OCI-LY1 (cell line): Measurements from ENCODE around the gene CCN6.
"Not testable (repeated sequence)": the region's sequence is repeated elsewhere in the genome, so short reads cannot be mapped to it uniquely, and the experiment has no call there.

Experiments used
- H2AFZ ChIP-seq: fragments of 200-600 bp; sonication (generic), shearing (Covaris generic); 2 replicates; pipeline ENCODE4 v1.6.0; 2014; ENCODE audit warnings: antibody characterized with exemption, mild to moderate bottlenecking, low read length
- H3F3A ChIP-seq: fragments of 200-600 bp; sonication (generic), shearing (Covaris generic); 2 replicates; pipeline ENCODE4 v1.6.0; 2014; ENCODE audit warnings: mild to moderate bottlenecking, antibody characterized with exemption, low read length, moderate library complexity; ENCODE audit not compliant: insufficient read depth
- H3K27ac ChIP-seq: fragments of 200-600 bp; sonication (generic); 2 replicates; pipeline ENCODE4 v1.5.1; 2014; ENCODE audit warnings: low read length, mixed run types, mild to moderate bottlenecking, low read depth; ENCODE audit not compliant: poor library complexity, severe bottlenecking
- H3K27me3 ChIP-seq: fragments of 200-600 bp; sonication (generic); 2 replicates; pipeline ENCODE4 v1.6.0; 2014; ENCODE audit warnings: antibody characterized with exemption, mild to moderate bottlenecking, low read length, moderate library complexity; ENCODE audit not compliant: insufficient read depth
- H3K36me3 ChIP-seq: fragments of 200-600 bp; sonication (generic); 2 replicates; pipeline ENCODE4 v1.6.1; 2014; ENCODE audit warnings: mild to moderate bottlenecking, antibody characterized with exemption, low read length, moderate library complexity, mixed read lengths; ENCODE audit not compliant: insufficient read depth
- H3K4me1 ChIP-seq: fragments of 200-600 bp; sonication (generic); 2 replicates; pipeline ENCODE4 v1.5.1; 2014; ENCODE audit warnings: mild to moderate bottlenecking, low read length, moderate library complexity; ENCODE audit not compliant: insufficient read depth, severe bottlenecking
- H3K4me2 ChIP-seq: fragments of 200-600 bp; sonication (generic), shearing (Covaris generic); 2 replicates; pipeline ENCODE4 v1.6.1; 2014; ENCODE audit warnings: low read length
- H3K4me3 ChIP-seq: fragments of 200-600 bp; sonication (generic); 2 replicates; pipeline ENCODE4 v1.5.1; 2014; ENCODE audit warnings: low read length, low read depth, mild to moderate bottlenecking, mixed read lengths; ENCODE audit not compliant: poor library complexity, severe bottlenecking
- H3K79me2 ChIP-seq: fragments of 200-600 bp; shearing (Covaris generic); 2 replicates; pipeline ENCODE4 v1.6.1; 2016; ENCODE audit warnings: mixed run types, low read length, mixed read lengths; ENCODE audit not compliant: insufficient read depth
- H3K9ac ChIP-seq: fragments of 200-600 bp; sonication (generic), shearing (Covaris generic); 2 replicates; pipeline ENCODE4 v1.6.1; 2014; ENCODE audit warnings: mild to moderate bottlenecking, low read length, mixed read lengths
- H3K9me2 ChIP-seq: fragments of 200-600 bp; sonication (generic), shearing (Covaris generic); 2 replicates; pipeline ENCODE4 v1.6.1; 2014; ENCODE audit warnings: low read depth, mild to moderate bottlenecking, low read length, mixed read lengths
- H3K9me3 ChIP-seq: fragments of 200-600 bp; shearing (Covaris generic); 2 replicates; pipeline ENCODE4 v1.6.1; 2014; ENCODE audit warnings: low read length, mixed read lengths
- H4K20me1 ChIP-seq: fragments of 200-600 bp; sonication (generic), shearing (Covaris generic); 2 replicates; pipeline ENCODE4 v1.6.0; 2016; ENCODE audit warnings: mild to moderate bottlenecking, low read length; ENCODE audit not compliant: insufficient read depth
- CTCF ChIP-seq: fragments of 200-600 bp; sonication (generic), shearing (Covaris generic); IDR thresholded peaks from 2 replicates; pipeline ENCODE4 v1.5.1; 2017; ENCODE audit warnings: mild to moderate bottlenecking, antibody characterized with exemption, low read length, moderate library complexity, mixed read lengths
- EZH2 ChIP-seq: fragments of 200-600 bp; sonication (generic), shearing (Covaris generic); IDR thresholded peaks from 2 replicates; pipeline ENCODE4 v1.8.0; 2017; ENCODE audit warnings: borderline replicate concordance, mixed run types, mild to moderate bottlenecking, antibody characterized with exemption, low read length, moderate library complexity, mixed read lengths

CCN6 gene

GRCh38 chr6:112043032-112044007 is 10.6 kb upstream of the CCN6 start:
- Histone ChIP-seq H3K4me3 (peak overlapping the region; percentile 67), H3K4me2 (peak overlapping the region; percentile 96), H2AFZ (peak overlapping the region; percentile 82; the same call in 1 of the 2 replicates), H3K79me2 (no peaks in the 10 kb centered on the region), H3K27ac (no peak overlapping the region), H3K27me3 (no peaks in the 10 kb centered on the region), H3K36me3 (no peaks in the 10 kb centered on the region), H3K9ac (peak overlapping the region; percentile 56), H3K9me3 (no peaks in the 10 kb centered on the region), H3K4me1 (no peaks in the 10 kb centered on the region), H4K20me1 (no peaks in the 10 kb centered on the region), H3F3A (no peaks in the 10 kb centered on the region), H3K9me2 (no peaks in the 10 kb centered on the region)
- TF ChIP-seq CTCF (peak; percentile 92), EZH2 (no peak)

GRCh38 chr6:112044196-112044595 is 9.7 kb upstream of the CCN6 start:
- Histone ChIP-seq H3K27me3 (no peaks in the 10 kb centered on the region), H2AFZ (no peak overlapping the region), H3K4me3 (no peak overlapping the region), H3K4me2 (no peak overlapping the region), H3K9me3 (no peaks in the 10 kb centered on the region), H3K27ac (no peak overlapping the region), H3K36me3 (no peaks in the 10 kb centered on the region), H3K79me2 (no peaks in the 10 kb centered on the region), H3K4me1 (no peaks in the 10 kb centered on the region), H3K9ac (no peak overlapping the region), H4K20me1 (no peaks in the 10 kb centered on the region), H3K9me2 (no peaks in the 10 kb centered on the region), H3F3A (no peaks in the 10 kb centered on the region)
- TF ChIP-seq EZH2 (no peak), CTCF (no peak)

- H3K27me3 ChIP-seq = no peaks in the 10 kb centered on the region
- no peaks in the 10 kb centered on the region for H3K36me3 ChIP-seq
- H3K4me2 ChIP-seq = no peak overlapping the region
- no peak overlapping the region for H3K4me3 ChIP-seq
- no peaks in the 10 kb centered on the region for H3K79me2 ChIP-seq
- no peaks in the 10 kb centered on the region for H3F3A ChIP-seq
- no peak overlapping the region for H3K27ac ChIP-seq
- no peaks in the 10 kb centered on the region for H3K9me3 ChIP-seq
- no peaks in the 10 kb centered on the region for H4K20me1 ChIP-seq
- H3K9ac ChIP-seq = no peak overlapping the region
- H3K4me1 ChIP-seq = no peaks in the 10 kb centered on the region
- TF ChIP-seq CTCF (no peak), EZH2 (no peak)
- H2AFZ ChIP-seq = no peak overlapping the region
- no peaks in the 10 kb centered on the region for H3K9me2 ChIP-seq
Observed at GRCh38 chr6:112044856-112045255, 9.0 kb upstream of the CCN6 start.

GRCh38 chr6:112047523-112047922 is 6.4 kb upstream of the CCN6 start:
- not testable (repeated sequence) for H2AFZ ChIP-seq, H4K20me1 ChIP-seq, H3K4me1 ChIP-seq, H3K36me3 ChIP-seq, H3K27ac ChIP-seq, H3K4me2 ChIP-seq, H3F3A ChIP-seq, H3K27me3 ChIP-seq, H3K9me2 ChIP-seq, H3K9me3 ChIP-seq, H3K9ac ChIP-seq, H3K79me2 ChIP-seq, H3K4me3 ChIP-seq
